GM11168 (cell line): ENCODE measurements around the gene RNU6-8.

Source experiments
- in situ Hi-C: fragments of 300-500 bp; cut with MboI; formaldehyde crosslinking; loops from one replicate; pipeline ENCODE4 v1.12.0; 2022; ENCODE audit warnings: low sequenced_read_pairs; ENCODE audit not compliant: unreplicated experiment

Gene RNU6-8

GRCh38 chr14:32206552-32206951 lies 3.5 kb upstream of the RNU6-8 start:
- in situ Hi-C loops, result no loop called here

GRCh38 chr14:32205984-32206383 lies 2.9 kb upstream of the RNU6-8 start:
- in situ Hi-C loops, result no loop called here

DNA sequence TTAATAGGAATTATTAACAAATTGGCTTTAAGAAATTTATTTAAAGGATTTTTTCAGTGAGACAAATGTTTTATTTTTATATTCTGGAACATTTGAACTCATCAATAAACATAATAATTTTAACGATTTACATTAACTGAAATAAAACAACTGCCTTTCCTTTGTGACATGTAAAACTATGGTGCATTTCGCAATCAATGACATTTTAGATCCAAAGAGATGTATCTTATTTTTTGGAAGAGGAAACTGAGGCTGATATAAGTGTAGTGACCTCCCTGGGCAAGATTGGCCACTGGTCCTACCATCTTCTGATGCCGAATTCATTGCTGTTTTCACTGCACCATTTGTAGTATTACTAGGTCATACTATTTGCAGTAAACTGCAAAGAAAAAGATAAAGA lies 2.5 kb upstream of the RNU6-8 start:
- in situ Hi-C loops, result no loop called here

GRCh38 chr14:32203928-32204357 lies 874 bp upstream of the RNU6-8 start:
- in situ Hi-C loops, result no loop called here

- in situ Hi-C loops, result no loop called here
Measured at GRCh38 chr14:32202491-32202997, 525 bp downstream of the RNU6-8 start.

- in situ Hi-C loops, result no loop called here
Measured at GRCh38 chr14:32201816-32202490, 1.1 kb downstream of the RNU6-8 start, which contains the start of gene RNU6-7. TSS of gene RNU6-7 (plus strand) at chr14:32202045.

DNA sequence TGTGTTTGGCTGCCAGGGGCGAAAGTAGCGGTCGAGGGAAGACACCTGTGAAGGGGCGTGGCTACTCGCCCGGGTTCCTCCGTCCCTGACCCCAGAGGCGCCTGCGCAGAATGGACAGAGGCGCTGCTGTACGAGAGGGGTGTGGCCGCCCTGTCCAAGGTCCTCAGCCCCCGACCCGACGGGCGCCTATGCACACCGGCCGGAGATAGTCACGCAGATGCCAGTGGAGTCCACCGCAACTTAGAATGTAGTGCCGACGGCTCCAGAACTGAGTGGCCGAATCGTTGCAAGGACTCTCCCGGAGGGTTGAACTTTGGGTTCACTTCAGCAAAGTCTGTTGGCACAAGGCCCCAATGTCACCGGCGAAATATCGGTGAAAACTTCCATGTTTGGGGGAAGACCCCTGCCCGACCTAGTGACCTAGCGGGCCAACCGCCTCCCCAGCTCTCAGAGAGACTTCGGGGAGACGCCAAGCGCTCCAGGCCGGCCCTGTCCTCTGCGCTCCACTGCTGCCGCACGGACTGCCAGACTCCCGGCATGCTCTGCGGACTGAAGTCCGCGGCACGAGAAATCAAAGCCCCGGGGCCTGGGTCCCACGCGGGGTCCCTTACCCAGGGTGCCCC lies 1.8 kb downstream of the RNU6-8 start:
- in situ Hi-C loops, result no loop called here

GRCh38 chr14:32200368-32201192 lies 2.5 kb downstream of the RNU6-8 start:
- in situ Hi-C loops, result no loop called here

DNA sequence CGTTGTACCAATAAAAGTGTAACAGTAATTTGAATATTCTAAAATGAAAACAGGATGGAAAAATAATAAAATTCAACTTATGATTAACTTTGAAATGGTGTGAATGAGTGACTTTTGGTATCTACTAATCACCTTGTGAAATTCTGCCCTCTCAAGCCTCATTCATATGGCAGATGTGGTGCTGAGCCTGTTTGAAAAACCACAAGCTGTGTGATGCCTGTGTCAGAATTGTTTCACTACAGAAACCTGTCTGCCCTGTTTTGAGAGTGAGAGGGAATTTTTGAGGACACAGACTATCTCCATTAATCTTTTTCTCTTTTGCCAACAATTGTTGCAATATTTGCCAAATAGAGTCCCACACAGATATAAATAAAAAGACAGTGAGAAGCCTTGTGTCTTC lies 5.2 kb downstream of the RNU6-8 start:
- in situ Hi-C loops, result loop anchor here (5.0 kb wide), 1 partner anchor 116 kb away; no protein-coding TSS in a partner anchor

GRCh38 chr14:32195636-32196035 lies 7.4 kb downstream of the RNU6-8 start:
- in situ Hi-C loops, result loop anchor here (5.0 kb wide), 1 partner anchor 113 kb away; no protein-coding TSS in a partner anchor

DNA sequence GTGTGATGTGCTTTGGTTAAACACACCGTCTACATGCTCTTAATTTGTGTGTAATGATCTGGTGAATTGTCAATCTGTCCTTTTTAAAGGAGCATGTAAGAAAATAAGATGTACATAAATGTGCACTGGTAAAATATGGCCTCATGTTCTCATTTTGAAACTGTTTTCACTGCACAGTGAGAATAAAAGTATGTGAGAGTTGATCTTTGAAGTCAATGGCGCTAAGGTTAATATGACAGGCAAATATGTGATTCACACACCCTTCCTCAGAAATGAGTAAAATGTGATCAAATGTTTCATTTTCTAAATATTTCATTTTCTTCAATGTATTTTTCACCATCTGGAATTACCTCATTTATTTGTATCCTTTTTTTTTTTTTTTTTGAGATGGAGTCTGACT lies 9.5 kb downstream of the RNU6-8 start:
- in situ Hi-C loops, result no loop called here

DNA sequence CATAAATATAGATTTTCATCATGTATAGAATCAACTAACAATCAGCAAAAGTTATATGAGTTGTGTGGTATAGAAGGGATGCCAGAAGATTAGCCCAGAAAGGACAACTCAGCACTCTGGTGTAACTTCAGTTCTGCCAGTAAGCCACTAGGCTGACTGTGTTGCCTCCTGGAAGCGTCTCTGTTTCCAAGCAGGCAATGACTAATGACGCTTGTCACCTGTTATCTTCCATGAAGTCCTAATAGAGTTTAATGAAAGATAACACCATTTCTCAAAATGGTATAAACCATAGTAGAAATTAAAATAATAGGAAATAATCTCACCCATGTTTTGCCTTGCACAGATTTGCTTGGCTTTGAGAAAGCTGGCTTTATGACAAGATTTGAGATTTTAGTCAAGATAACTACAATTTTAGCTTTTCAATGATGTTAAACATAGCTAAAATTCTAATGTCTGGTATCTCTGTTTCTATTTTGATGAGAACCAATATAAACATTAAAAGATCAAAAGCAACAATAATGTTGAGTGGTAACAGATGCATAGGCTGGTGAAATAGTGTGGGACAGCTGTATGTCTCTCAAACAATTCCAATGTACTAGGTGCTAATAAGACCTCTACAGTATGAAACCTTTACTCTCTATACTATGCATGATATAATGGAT lies 10.2 kb downstream of the RNU6-8 start:
- in situ Hi-C loops, result no loop called here

DNA sequence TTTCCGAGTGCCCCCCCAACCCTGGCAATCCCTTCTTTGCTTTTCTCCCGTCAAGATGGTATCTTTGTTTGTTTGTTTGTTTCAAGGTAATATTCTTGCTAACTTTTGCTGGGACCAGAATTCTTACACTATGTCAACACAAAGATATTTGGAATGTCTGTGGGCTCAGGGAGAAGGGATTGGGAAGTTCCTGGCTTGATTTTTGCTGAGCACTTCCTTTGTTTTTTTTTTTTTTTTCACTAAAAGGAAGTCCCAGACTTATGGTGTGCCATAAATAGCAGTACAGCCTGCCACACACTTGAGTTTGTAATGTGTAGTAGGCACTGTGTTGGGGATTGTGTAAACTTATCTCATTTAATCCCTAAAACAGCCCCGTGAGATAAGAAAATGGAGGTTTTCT lies 12.4 kb downstream of the RNU6-8 start:
- in situ Hi-C loops, result no loop called here

- in situ Hi-C loops, result no loop called here
Measured at GRCh38 chr14:32189811-32190210, 13.3 kb downstream of the RNU6-8 start.

- in situ Hi-C loops, result no loop called here
Measured at GRCh38 chr14:32186248-32186647, 16.8 kb downstream of the RNU6-8 start.

- in situ Hi-C loops, result no loop called here
Measured at GRCh38 chr14:32185097-32185496, 18.0 kb downstream of the RNU6-8 start.

DNA sequence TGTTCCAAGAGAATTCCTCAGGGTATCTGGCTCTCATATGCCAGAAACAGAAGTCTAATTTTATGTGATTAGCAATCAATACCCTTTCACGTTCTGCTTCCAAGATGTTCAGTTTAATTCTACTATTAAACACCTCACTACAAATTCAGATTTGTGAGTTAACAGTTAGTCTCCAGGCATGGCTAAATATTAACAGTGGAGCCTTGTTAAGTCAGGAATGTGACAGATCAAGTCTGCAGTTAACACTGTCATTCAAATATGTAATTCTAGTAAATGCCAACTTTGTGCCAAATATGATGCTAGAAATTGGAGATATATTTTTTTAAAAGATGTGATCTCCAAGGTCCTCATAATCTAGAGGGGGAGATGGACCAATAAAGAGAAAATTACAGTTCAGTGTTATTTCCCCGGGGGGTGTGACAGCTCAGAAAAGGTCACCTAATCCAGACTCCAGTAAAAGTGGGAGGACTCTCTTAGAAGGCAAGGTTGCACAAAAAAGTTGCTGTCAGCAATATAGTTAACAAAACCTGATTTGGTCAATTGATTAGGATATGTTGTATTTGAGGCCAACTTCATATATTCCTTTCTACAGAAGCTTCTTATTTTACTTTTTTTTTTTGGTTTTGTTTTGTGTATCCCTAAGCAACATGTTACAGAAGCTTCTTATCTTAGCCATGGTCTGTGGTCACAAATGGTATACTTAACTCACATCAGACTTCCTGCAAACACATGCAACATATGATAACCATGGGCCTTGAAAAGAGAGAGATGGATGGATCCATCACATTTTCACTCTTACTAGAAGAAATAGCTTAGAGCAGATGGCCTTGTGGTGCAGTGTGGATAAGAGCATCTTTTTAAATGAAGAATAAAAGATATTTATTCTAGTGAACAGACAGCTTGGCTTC lies 19.7 kb downstream of the RNU6-8 start:
- in situ Hi-C loops, result no loop called here

GRCh38 chr14:32171469-32171868 lies 31.6 kb downstream of the RNU6-8 start:
- in situ Hi-C loops, result no loop called here

- in situ Hi-C loops, result no loop called here
Measured at GRCh38 chr14:32169191-32169590, 33.9 kb downstream of the RNU6-8 start.
